HG03342 (cell line): ENCODE data around the gene FBXO31.
A peak's percentile ranks its signal among the peaks of the same experiment; 100 is the strongest.
"Not testable (repeated sequence)": the region's sequence is repeated elsewhere in the genome, so short reads cannot be mapped to it uniquely, and the experiment has no call there.

Source experiments
- ATAC-seq: cut with Tn5 transposase; IDR thresholded peaks from one replicate; pipeline ENCODE4 v1.9.1; 2021; ENCODE audit warnings: mild to moderate bottlenecking, moderate library complexity; ENCODE audit not compliant: unreplicated experiment

Gene FBXO31

GRCh38 chr16:87387942-87388817, 4.6 kb upstream of the FBXO31 start:
- peak; percentile 53 for ATAC-seq

GRCh38 chr16:87384875-87385167, 1.2 kb upstream of the FBXO31 start:
- ATAC-seq, result not testable (repeated sequence)

GRCh38 chr16:87384162-87384874, 742 bp upstream of the FBXO31 start:
- ATAC-seq, result peak; percentile 13

- ATAC-seq, result no peak
Observed at GRCh38 chr16:87382023-87382785, 1.4 kb downstream of the FBXO31 start.

- no peak for ATAC-seq
Observed at GRCh38 chr16:87380881-87381280, 2.7 kb downstream of the FBXO31 start.

GRCh38 chr16:87380403-87380802, 3.2 kb downstream of the FBXO31 start:
- no peak for ATAC-seq

GRCh38 chr16:87379312-87379752, 4.2 kb downstream of the FBXO31 start:
- ATAC-seq, result not testable (repeated sequence)

GRCh38 chr16:87376660-87377059, 6.9 kb downstream of the FBXO31 start:
- no peak for ATAC-seq

- no peak for ATAC-seq
Observed at GRCh38 chr16:87375426-87376135, 8.0 kb downstream of the FBXO31 start.

- no peak for ATAC-seq
Observed at GRCh38 chr16:87374313-87374712, 9.3 kb downstream of the FBXO31 start.

GRCh38 chr16:87372305-87372704, 11.3 kb downstream of the FBXO31 start:
- no peak for ATAC-seq

- no peak for ATAC-seq
Observed at GRCh38 chr16:87371261-87371866, 12.2 kb downstream of the FBXO31 start.

GRCh38 chr16:87369796-87370719, 13.5 kb downstream of the FBXO31 start:
- ATAC-seq, result no peak

GRCh38 chr16:87369117-87369765, 14.3 kb downstream of the FBXO31 start:
- no peak for ATAC-seq

GRCh38 chr16:87368029-87368770, 15.4 kb downstream of the FBXO31 start:
- ATAC-seq, result no peak

- no peak for ATAC-seq
Observed at GRCh38 chr16:87367529-87367928, 16.0 kb downstream of the FBXO31 start.

- ATAC-seq, result no peak
Observed at GRCh38 chr16:87366930-87367329, 16.6 kb downstream of the FBXO31 start.

- ATAC-seq, result no peak
Observed at GRCh38 chr16:87366288-87366687, 17.3 kb downstream of the FBXO31 start.
